DND-41 (cell line): ENCODE results near the gene LINC01488.

ENCODE experiments used
- CTCF ChIP-seq: IDR thresholded peaks from 2 replicates; pipeline ENCODE4 v1.5.1; 2012; ENCODE audit warnings: borderline replicate concordance, low read length, moderate library complexity, mild to moderate bottlenecking; ENCODE audit not compliant: poor library complexity, severe bottlenecking; ENCODE audit errors: extremely low read depth
- EZH2 ChIP-seq: IDR thresholded peaks from 3 replicates; pipeline ENCODE4 v1.6.1; 2012; ENCODE audit warnings: borderline replicate concordance, low read depth, mild to moderate bottlenecking, moderate library complexity, low read length, inconsistent platforms; ENCODE audit not compliant: severe bottlenecking

GRCh38 chr11:69525516-69526452 is 44.3 kb downstream of the LINC01488 start:
- no peak for TF ChIP-seq CTCF
- no peak for TF ChIP-seq EZH2
